ENCODE data around the gene PRR29.
"Not testable (repeated sequence)": the region's sequence is repeated elsewhere in the genome, so short reads cannot be mapped to it uniquely, and the experiment has no call there.

The PRR29 gene

DNA sequence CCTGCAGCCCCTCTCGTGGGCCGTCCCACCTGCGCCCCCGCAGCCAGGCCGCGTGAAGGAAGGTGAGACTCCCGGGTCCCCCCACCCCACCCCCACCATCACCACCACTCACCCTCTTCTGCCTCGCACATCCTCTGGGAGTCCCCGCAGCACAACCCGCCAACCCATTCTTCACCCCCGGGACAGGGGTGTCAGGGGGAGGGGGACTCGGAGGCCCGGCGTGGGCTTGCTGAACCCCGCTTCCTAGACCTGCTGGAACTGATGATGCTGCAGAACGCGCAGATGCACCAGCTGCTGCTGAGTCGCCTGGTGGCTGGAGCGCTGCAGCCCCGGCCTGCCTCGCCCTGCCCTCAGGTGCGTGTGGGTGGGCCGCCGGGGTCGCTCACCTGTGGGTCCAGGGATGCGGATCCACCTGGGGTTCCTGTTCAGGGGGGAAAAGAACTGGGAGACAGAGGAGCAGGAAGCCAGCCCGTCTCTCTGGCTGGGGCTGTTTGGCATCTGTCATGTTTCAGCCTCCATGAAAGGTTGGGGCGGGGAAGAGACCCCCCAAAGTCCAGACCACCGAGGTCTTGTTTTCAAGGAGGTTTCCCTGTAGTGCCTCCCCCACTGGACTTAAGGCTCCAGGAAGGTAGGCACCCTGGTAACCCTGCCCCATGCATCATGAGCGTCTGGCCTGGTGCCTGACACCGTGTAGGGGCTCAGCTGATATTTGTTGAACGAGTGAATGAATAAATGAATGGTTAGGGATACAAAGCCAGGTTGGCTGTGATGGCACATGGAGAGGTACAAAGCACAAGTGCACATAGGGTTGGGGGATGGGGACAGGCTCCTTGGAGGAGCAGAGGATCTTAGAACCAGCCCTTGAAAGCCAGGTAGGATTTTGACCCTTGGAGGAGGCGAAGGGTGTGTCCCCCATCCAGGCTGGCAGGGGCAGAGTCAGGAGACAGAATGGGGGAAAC, 849 bp downstream of the PRR29 start:
- no peak for DNase-seq

DNA sequence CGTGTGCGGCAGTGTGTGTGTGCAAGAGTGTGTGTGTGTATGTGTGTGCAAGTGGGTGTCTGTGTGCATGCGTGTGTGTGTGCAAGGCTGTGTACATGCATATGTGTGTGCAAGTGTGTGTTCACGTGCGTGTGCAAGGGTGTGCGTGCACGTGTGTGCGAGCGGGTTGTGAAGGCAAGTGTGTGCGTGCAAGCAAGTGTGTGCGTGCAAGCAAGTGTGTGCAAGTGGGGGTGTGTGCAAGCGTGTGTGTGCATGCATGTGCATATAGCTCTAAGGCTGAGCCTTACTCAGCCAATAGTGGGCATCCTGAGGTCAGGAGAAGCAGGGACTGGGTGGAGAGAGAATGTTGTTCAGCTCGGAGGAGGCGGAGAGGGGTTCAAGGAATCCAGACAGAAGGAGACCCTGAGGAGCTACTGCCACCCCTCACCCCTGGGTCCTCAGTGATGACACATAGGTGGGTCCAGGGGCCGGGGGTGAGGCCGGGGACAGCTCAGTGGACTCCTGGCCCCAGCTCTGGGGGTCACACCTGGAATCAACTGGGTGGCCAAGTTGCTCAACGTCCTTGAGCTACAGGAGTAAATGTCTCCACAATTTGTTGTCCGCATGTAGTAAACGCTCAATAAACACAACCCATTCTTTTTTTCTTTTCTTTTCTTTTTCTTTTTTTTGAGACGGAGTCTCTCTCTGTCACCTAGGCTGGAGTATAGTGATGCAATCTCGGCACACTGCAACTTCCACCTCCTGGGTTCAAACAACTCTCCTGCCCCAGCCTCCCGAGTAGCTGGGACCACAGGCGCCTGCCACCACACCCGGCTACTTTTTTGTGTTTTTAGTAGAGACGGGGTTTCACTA, 1.8 kb downstream of the PRR29 start:
- DNase-seq, result no peak

DNA sequence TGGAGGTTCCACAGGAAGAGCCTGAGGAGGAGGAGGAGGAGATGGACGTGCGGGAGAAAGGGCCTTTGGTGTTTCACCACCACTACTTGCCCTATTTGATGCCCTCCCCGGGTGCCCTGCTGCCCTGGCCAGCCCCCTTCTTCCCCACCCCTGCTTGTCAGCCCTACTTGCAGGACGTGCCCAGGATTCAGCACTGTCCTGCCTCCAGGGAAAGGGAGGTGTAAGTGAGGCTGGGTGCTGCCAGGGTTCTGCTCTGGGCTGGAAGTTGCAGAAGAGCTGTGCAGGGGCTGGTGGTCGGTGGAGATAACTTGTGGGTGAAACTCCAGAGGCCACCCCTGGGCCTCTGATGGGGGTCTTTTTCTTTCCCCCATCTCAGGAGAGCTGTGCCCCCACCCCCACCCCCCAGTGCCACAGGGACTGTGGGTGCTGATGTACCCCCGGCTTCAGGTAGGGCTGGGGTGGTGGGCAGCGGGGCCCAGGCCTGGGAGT, 3.0 kb downstream of the PRR29 start:
- no peak for DNase-seq

DNA sequence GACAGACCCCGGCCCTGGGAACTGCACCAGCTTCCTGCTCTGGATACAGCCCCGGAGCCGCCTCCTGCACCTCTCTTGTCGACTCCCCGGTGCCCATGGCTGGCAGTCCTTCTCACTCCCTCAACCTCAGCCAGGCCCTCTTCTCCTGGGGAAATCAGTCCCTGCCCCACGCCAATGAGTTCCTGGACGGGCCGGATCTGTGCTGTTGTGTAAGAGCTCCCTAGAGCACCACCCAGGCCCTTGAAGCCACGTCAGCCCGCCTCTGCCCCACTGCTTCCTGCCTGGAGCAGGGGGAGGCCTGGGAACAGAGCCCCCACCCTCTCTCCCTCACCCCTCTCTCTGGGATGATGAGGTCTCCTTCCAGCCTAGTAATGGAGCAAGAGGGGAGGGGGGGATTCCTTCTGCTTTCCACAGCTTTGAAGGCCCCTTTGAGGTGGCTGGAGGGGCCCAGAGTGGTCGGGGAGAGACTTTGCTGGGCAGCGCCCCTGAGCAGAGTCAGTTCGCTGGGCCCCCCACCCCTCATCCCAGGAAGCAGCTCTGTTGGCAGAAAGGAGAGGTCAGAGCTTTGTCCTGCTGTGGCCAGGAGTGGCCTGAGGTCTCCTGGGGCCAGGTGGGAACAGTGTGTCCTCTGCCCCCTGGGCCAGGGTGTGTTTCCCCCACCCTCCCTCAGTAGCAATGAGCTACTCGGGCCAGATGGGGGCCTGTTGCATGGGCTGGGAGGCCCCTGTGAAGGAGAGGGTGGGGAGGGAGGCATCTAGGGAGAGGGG, 3.8 kb downstream of the PRR29 start:
- DNase-seq, result no peak

DNA sequence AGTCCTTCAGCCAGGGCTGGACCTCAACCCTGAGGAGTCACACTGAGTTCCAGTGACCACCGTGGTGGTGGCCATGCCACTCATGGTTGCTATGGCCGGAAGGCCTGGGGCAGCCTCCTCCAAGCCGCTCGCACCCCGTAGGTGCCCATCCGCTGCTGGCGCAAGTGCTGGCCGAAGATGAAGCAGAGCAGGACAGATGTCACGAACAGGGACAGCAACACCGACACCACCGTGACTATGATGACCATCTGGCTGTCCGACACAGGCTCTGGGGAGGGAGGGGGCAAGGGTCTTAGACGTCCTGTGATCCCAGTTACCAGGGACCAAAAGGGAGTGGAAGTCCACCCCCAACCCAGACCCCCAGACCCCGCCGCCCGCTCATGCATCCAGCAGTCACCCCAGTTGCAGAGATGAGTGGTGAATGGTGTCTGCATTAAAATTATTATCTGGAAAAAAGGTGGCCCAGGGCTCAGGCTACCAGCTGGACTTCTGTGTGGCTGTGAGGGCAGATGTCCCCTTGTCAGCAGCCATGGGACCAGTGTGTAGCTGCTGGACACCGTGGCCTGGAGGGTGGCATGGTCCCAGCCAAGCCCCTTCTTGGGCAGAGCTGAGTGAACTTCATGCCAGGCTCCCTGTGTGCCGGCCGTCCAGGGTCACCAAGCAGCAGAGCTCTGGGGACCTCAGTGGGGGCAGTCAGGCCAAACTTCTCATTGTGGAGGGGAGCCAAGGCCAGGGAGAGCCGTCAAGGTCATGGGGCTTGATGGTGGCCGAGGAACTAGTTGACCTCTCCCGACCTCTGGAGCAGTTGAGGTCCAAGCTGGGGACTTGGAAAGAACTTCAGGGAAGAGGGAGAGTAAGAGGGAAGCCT, 4.7 kb downstream of the PRR29 start:
- no peak for DNase-seq

DNA sequence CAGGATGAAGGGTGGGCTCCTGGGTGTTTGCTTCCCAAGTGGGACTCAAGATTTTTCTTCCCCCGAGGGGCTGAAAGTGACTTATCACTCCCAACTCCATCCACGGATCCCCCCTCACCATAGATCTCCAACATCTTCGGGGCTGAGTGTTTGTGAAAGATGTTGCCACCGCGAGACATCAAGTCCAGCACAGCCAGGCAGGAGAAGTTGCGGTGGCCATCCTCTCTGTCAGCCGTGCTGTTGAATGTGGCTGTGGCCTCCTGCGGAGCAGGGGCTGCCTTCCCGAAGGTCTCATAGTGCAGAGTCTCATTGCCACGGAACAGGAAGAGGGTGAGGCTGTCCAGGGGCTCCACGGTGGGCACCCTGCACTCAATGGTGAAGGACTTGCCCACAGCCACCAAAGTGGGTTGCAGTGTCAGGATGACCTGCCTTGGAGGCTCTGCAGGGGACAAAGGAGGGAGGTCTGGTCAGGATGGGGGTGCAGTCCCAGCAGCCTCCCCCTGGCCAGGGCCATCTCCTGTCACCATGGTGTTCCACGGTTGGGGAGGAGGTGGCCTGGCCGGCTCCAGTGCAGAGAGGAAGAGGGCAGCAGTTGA, 5.5 kb downstream of the PRR29 start:
- no peak for DNase-seq

DNA sequence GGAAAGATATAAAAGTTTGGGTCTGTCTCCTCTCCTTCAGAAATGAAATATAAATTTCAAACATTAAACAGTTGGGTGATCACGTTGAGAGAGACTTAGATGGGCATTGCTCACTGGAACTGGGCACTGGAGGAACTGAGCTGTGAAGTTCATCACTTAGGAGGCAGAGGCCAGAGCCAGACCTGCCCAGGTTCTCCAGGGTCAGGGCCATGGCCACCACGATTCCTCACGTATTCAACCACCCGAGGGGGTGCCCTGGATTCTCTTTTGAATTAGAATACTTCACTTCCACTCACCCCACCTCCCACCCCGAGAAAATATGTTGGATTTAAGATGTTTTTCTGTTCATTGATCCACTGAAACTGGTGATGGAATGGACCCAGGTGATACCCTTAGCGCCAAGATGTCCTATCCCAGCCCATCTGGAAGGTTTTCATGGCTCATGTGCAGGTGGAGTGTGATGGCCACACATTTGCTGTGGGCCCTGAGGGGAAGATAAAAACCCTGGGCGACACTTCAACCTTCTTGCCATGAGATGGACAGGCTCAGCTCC, 6.1 kb downstream of the PRR29 start:
- DNase-seq, result no peak

DNA sequence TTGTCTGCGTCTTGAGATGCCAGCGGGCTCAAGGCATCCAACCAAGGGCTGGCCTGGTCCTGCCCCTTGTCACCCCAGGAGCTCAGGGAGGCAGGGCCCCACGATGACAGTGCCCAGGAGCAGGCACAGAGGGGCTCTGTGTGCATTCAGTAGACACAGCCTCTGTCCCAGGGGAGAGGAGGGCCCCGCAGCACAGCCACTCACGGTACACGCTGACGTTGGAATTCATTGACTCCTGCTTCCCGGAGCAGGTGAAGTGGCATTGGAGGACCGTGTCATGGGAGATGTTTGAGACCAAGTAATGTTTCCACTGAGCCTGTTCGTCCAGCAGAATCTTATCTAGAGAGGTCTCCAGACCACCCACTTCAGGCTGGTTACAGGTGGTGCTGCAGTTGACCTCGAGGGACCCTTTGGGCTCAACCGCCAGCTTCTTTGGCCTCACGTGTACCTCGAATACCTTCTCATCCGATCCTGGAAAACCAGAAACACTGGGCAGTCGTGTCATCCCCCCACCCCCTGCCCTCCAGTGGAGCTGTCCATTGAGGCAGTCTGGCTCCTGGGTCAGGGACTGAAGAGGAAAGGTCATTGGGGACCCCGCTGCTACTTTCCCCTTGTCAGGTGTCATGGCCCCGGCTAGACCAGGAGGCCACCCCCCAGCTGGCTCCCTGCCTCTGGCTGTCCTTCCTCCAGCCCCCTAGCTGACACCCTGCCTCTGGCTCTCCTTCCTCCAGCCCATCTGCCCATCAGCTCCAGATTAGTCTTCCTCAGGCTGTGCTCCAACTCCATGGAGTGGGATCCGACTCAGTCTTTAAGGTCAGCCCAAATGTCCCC, 7.0 kb downstream of the PRR29 start:
- no peak for DNase-seq

DNA sequence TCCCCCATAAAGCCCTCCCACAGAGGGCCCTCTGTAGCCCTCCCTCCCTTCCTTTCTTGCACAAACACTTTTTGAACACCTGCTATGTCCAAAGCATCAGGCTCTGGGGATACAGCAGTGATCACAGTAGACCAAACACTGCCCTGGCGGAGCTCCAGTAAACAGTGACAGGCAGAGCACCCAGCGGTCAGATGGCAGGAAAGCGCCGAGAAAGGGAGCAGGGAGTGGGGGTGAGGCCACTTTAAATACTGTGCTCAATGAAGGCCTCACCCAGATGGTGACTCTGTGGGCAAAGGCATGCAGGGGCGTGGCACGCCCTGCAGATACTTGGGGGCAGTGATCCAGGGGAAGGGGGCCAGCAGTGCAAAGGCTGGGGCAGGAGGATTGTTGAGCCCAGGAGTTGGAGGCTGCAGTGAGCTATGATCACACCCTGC, 7.6 kb downstream of the PRR29 start:
- DNase-seq, result no peak

DNA sequence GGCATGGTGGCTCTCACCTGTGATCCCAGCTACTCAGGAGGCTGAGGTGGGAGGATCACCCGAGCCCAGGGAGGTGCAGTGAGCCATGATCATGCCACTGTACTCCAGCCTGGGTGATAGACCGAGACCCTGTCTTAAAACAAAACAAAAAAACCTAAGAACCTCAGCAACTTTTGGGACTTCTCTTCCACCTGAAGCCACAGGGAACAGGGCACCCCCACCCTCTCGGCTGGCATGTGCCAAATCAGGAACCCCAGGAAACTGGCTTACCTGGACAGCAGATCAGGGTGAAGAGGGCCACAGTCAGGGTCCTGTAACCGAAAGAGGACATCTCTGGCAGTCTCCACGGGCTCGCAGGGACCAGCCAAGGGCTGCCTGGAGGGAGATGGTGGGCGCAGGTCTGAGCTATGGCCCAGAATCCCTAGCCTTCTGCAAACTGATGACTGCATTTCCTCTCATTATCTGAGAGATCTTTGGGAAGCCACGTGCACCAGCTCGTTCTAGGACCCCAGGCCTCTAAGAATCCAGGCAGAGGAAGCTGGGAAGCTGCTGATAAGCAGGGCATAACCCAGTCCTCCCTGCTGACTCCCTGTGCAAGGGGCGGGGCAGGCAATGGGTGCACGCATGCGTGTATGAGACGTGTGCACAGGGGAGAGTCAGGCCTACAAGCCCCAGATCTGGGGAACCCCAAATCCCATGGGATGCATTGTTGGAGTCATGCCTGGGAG, 8.4 kb downstream of the PRR29 start:
- DNase-seq, result no peak

DNA sequence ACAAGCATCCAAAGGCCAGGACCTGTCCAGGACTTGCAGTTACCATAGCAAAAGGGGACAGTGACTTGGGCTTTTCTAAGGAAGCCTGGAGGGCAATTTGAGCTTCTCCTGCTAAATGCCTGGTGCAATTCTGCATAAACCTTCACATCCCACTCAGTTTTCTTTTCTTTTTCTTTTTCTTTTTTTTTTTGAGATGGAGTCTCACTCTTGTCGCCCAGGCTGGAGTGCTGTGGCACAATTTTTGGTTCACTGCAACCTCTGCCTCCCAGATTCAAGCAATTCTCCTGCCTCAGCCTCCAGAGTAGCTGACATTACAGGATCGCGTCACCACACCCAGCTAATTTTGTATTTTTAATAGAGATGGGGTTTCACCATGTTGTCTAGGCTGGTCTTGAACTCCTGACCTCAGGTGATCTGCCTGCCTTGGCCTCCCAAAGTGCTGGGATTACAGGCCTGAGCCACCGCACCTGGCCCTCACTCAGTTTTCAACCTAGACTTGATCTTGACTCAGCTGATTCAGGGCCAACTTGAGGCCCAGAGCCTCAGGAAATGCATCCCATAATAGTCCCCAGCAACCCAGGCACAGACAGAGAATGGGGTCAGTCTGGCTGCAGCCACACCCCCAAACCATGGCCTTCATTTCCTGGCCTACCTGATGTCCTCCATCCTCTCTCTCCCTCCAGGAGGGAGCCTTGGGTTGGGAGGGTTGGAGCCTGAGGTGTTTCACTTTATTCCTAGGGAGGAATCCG, 9.1 kb downstream of the PRR29 start:
- not testable (repeated sequence) for DNase-seq

DNA sequence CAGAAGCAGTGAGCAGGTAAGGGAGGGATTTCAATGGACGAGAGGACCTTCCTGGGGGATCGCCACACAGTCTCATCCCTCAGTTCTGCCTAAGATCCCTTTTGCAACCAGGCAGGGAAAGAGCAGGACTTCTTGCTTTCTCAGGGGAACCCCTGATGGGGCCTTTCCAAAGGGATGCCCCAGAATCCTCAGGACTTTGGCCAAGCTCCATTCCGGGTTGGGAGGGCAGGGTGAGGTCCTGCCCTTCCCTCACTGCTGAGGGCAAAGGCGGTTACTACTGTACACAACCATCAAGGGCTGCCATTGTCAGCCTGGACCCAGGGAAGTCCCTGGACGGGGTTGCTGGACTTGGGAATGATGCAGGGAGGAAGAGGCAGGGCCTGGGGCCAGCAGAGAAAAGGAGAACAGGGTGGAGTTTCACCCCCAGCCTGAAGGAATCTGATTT, 9.7 kb downstream of the PRR29 start:
- no peak for DNase-seq

DNA sequence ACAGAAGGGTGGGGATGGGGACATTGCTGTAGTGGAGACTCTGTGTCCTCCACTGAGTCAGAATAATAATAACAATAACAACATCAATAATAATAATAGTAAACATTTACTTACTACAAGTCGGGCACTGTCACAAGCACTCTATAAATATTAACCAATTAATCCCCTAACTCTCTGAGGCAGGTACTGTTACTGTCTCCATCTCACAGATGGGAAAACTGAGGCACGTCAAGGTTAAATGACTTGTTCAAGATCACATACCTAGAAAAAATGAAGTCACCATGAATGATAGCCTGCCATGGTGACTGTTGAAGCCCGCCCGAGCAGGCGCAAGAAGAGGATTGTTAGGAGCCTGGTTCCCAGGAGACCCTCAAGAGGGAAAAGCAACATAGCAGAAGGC, 10.2 kb downstream of the PRR29 start:
- no peak for DNase-seq

DNA sequence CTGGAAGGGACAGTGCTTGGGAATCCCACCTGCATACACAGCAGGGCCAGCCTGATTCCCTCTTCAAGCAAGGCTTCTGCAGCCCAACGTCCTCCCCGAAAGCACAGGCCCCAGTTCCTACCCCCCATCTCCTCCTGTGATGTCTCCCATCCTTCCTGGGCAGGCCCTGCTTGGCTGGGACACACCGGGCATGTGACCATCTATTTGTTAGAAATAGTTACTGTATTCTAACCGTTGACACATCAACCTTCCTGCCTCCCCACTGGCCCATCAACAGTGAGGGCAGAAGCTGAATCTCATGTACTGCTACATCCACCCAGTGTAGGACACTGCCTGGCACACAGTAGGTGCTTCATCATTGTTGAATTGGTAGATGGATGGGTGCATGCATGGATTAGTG, 10.7 kb downstream of the PRR29 start:
- DNase-seq, result no peak

DNA sequence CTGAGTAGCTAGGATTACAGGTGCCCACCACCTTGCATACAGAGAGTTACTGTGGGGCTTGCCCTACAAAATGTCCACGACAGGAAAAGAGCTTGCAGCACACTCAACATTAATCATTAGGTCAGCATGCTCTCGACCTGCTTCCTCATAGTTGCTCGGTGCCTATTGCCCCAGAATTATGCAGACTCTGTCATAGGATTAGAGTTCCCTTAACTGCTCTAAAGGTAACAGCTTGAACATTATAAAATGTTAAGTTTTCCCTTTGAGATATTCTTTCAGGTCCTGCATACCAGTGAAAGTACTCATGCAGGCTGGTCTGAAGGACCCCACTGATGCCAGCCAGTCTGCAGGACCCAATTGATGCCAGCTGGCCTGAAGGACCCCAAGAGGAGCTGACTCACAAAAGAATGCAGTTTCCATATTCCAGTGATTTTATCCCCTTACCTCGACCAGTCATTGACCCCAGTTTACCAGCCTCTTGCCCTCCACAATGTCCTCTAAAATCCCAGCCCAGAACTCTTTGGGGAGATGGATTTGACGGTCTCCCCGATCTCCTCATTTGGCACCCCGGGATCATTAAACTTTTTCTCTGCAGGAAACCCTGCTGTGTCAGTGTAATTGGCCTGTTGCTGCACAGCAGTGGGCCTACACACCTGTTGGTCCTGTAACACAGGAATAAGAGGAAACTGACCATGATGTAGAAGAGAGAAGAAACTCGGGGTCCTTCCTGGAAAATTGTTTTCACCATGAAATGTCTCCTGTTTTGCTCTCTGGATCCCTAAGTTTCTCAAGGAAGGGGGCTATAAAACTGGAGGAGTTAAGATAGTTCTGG, 11.6 kb downstream of the PRR29 start:
- no peak for DNase-seq

DNA sequence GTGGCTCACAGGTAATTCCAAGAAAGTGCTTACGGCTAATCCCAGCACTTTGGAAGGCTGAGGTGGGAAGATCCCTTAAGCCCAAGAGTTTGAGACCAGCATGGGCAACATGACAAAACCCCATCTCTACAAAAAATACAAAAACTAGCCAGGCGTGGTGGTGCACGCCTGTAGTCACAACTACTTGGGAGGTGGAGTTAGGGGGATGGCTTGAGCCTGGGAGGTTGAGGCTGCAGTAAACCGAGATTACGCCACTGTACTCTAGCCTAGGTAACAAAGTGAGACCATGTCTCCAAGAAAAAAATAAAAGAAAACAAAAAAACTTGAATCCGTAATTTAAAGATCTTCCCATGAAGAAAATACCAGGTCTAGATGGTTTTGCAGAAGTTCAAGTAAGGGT, 17.3 kb downstream of the PRR29 start:
- DNase-seq, result no peak

DNA sequence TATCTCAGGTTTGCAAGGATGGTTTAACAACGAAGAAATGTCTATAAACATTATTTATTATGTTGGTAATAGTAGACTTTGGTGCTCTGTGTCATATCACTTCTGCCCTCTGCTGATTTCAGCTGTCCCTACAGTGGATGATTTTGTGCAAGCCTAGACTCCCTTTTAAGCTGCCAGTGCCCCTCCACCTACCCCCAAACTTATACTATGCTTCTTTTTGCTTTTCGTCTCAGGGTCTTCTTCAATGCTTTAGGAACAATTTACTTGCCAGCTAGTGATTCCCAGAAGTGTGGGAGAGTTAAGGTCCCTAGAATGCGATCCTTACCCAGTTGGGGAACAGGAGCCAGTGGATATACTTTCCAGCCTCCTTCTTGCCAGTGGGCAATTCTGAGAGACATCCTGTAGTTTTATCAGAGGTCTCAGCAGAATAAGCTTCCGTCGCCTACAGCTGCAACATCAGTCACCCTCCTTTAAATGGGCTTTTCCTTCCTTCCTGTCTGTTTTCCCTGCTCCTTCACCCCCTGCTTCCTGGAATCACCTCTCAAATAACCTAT, 18.2 kb downstream of the PRR29 start:
- no peak for DNase-seq

Data from activated naive CD4-positive, alpha-beta T cell treated with anti-CD3 and anti-CD28 coated beads, Interleukin-2, amount 50 U/mL, for 16 hours (primary cell).